Putamen (tissue), 1 donor: ENCODE measurements around the gene GRAMD4.

Source experiments
- DNase-seq: peaks from one replicate; pipeline ENCODE4 v3.0.0-alpha.2; 2016; ENCODE audit warnings: low spot score

GRAMD4 gene

DNA sequence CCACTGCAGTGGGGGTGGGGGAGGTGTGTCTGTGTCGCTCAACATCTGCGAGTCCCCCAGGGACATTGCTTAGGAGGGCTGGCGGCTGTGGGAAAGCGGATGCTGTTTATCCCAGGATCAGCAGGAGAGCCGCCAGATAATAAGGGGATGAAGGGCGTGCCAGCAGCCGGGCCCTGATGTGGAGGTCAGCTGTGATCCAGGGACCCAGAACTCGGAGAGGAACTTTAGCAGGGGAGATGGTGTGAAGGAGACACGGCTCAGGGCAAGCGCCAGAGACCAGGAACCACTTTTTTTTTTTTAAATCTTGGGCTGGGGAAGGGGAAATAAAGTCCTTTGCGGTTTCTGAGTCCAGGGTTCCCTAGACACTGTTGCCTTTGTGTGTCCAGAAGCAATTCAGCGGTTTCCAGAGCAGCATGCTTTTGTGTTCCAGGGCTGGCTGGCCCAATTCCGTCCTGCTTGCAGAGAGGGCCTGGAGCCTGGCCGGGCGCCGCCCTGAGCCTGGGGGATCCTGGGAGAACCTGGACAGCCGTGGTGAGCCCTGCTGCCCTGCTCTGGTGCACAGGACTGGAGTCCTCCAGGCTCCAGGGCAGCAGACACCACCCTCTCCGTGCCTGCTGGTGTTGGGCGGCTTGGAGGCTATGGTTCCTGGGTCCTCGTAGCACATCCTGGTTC is at the start of gene GRAMD4:
TSS of gene GRAMD4 (plus strand) at position 557 of the 672 bp plus-strand sequence. CDS start 6,414 bp downstream, outside the sequence.
- DNase-seq = peak; percentile 78

DNA sequence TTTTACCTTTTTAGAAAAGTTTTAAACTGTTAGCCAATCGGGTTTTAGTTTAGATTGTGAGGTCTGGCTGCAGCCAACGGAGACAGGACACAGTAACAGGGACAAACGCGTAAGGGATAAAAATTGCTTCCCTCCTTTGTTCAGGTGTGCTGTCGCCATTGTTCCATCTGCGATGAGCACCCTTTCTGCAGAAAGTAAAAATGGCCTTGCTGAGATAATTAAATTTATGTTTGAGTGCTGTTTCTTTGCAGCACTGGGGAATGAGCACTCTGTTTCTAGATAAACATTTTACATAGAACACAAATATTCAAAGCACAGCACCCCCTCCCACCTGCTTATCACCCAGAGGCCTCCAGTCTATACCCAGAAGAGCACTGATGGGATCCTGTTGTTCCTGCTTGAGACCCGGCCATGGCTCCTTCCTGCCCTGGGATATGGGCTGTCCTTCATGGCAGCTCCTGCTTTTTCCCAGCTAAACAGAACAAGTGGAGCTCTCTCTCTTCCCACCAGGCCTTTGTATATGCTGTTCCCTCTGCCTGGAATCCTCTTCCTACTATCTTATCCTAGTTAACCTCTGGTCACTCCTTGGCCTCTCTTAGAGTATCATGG is 48.4 kb upstream of the GRAMD4 start:
- no peak for DNase-seq

DNA sequence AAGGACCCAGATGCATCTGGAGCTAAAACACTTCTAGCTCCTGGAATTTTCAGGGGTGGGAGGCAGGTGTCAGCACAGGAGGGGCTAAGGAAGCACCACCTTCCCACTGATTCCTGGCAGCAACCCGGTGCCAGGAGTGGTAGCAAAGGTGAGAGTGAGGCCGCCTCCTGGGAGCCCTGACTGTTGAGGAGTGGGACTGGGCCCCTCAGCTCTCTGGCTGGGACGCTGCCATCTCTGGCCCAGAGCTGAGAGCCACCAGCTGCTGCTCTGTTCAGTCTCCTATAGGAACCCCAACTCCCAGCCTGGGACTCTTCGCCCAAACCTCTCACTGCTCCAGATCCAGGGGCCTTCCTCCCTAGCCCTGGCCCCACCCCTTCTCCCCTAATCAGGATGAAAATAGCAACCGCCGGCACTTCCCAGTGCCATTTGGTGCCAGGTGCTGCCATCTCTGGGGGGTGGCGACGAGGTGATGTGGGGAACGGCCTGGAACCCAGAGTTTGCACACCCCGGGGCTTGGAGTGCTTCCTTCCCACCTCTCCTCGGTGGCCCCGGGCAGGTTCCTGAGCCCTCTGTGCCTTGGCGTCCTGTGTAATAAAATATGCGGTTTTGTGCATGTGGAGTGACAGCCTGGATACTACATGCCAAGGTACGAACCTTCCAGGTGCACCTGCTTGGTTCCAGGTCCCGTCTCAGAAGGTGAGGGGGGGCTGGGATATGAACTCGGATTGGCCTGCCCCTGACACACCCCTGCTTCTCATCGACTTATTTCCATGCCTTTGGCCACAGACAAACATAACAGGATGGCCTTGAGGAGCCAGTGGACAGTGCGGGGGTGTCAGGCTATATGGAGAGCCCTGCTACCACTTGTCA is 47.0 kb upstream of the GRAMD4 start:
- no peak for DNase-seq

GRCh38 chr22:46573781-46574437 is 46.3 kb upstream of the GRAMD4 start:
- no peak for DNase-seq

DNA sequence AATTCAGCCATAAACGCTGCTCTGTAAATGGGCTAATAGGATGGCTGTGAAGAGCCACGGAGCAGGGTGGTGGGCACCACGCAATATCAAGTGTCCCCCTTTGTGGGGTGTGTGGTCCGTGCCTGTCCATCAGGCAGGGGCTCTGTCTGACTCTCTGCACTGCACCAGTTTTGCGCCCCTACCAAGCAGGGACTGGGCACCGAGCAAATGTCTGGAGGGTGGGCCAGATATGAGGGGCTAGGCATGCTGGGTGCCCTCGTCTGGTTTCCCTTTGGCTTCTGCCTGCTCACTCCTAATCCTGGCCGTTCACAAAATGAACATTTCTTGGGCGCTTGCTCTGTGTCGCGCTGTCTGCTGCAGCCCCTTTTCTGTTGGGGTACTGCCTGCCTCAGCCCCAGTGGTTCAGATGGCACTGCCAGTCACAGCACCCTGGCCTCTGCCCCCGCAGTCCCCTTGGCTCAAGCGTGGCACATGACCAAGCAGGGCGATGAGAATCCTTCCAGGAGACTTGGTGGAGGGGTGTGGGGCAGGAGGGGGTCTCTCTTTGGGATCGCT is 45.7 kb upstream of the GRAMD4 start:
- no peak for DNase-seq

DNA sequence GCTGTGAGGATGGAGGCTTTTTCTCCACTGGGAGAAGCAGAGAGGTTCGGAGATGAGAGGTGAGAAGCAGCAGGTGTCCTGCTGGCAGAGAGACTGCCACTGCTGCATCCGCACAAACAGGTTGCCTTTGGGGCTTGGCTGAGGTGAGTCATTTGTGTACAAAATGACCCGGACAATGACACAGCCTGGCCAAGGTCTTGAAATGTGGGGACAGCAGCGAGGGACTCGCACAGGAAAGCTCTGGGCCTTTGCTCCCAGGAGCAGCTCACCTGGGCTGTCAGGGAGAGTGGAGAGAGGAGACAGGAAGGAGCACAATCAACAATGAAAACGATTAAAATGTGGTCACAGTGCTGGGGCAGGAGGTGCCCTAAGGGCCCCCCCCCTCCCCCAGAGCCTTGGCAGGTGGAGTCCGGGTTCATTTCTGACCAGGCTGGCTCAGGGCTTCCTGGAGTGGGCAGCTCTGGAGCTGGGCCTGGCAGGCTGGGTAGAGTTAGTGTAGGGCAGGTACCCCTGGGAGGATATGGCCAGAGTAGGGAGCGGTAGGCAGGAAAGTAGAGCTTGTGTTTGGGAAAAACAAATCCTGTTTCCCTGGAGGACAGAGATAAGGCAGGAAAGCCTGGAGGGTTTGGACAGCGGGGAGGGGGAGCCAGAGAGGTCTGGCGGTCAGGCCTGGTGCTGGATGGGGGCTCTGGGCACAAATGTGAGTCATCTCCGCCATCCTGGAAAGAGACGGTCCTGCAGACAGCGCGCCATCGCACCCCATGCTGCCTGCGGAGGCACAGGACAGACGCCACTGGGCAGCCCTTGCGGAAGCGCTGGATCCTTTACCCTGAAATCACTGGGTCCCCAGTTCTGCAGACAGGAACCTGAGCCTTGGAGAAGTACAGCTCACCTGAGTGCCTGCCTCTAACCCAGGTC is 44.9 kb upstream of the GRAMD4 start:
- DNase-seq = no peak

DNA sequence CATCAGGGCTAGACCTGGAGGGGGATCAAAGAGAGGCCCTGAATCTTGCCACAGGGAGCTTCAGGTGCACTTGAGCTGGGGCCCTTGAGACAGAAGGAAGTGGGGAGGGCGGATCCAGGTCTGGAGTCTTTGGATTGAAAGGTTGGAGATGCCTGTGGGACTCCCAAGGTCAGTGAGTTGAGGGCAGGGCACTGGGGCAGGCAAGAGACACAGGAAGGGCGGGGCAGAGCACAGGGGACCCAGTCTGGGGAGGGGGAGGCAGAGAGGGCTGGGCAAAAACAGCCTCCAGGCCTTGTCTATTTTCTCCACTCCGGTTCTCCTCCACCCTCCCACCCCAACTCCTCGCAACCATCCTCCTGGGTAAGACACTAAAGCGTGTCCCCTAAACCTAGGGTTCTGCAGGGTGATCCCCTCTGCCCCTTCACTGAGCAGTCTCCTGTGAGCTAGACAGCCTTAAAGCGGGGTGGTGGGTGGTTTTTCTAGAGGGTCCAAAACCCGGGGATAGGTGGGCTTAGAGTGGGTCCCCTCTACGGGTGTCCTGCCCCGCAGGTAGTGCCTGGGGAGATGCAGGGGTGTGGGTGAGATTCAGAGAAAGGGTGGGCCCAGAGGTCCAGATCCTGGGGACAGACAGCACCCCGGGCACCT is 44.2 kb upstream of the GRAMD4 start:
- DNase-seq = no peak

DNA sequence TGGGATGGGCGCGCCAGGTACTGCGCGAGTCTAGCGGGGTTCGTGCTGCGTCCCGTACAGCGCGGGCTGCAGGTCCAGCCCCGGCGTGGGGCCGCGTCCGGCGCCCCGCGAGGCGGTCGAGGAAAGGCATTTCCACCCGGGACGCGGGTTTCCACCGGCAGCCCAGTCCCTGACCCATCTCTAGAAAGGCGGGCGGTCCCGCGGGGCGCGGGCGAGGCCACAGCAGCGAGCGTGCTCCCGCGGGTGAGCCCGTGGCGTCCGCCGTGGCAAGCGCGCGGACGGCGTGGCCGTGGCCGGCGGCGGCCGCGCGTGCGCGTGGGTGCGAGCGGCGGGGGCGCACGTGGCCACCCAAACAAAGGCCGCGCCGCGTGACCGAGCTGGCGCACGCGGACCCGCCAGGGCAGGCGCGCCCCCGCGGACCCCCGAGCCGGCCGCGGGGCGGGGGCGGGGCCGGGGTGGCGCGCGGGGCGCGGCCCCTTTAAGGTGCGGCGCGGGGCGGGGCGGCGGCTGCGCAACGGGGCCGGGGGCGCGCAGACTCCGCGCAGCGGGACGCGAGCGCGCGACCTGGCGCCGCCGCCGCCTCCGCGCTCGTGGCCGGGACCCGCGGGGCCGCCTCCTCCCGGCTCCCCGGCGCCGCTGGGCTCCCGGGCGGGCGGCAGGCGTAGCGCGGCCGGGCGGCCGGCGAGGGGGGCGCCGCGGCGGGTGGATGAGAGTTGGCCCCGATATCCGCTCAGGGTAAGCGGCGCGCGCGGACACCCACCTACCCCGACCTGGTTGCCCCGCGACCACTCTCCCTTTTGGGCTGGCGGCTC is 43.4 kb upstream of the GRAMD4 start:
- no peak for DNase-seq

GRCh38 chr22:46577368-46578249 is 42.6 kb upstream of the GRAMD4 start:
- no peak for DNase-seq

- DNase-seq = no peak
Measured at GRCh38 chr22:46578251-46578823, 41.8 kb upstream of the GRAMD4 start.

GRCh38 chr22:46578824-46579561 is 41.2 kb upstream of the GRAMD4 start:
- no peak for DNase-seq

GRCh38 chr22:46579751-46580449 is 40.3 kb upstream of the GRAMD4 start:
- DNase-seq = no peak

- DNase-seq = no peak
Measured at GRCh38 chr22:46580940-46581537, 39.1 kb upstream of the GRAMD4 start.

DNA sequence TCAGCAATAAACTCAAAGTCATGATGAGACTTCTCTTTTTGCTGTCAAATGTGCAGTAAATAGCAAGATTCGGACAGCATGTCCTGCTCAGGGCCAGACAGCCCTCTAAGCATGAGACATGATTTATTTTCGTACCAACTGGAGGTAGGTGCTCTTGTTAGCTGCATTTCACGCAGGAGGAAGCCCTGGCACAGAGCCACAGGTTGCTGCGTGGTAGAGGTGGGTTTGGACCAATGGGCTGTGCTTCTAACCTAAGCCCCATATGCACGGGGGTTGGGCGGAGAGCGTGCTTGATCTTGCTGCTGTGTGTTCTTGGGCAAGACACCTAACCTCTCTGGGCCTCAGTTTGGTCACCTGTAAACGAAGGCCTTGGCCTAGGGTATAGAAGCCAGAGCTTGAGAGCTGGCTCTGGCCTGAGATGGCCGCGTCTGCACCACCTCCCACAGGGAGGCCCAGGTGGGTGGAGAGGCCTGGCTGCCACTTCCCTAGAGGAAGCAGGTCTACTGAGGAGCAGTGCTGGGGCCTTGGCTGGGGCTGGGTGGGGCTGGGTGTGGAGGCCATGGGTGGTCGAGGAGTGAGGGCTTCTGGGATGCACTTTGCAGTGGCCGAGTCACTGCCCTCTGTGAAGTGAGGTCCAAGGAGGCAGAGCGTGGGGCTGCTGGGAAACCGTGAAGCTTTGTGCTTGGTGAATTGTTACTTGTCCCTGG is 38.5 kb upstream of the GRAMD4 start:
- DNase-seq = no peak

DNA sequence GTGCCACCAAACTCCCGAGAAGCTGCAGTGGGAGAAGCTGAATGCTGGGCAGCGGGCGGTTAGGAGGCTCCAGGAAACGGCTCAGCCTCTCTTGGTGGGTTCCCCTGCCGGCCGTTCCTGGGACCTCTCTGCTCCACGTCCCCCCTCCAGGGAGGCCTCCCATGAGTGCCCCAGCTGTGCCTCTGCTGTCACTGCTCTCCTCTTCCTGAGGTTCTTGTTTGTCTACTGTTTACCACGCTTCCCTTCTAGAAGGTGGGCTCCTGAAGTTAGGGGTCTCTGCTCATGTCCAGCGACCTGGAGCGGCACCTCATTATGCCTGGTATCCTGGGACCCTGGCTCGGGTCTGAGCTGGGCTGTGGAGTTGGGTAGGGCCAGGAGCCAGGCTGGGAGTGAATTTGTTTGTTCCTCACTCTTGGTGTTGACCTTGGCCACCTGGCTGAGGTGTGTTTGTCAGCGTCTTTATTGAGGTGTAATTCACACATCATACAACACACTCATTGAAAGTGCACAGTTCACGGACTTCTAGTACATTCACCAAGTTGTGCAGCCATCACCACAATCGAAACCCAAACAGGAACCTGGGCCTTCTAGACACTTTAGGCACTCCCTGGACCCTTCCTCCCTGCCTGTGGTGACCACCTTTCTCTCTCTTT is 37.8 kb upstream of the GRAMD4 start:
- DNase-seq = no peak
